HEK293 (cell line): ENCODE measurements around the gene KIRREL3.

Experiments used
- CTCF ChIP-seq: fragments of 450-650 bp; formaldehyde crosslinking; IDR thresholded peaks from 2 replicates; pipeline ENCODE4 v1.5.1; 2016; ENCODE audit warnings: missing biosample characterization, missing genetic modification characterization
- ZNF677 ChIP-seq: fragments of 450-650 bp; IDR thresholded peaks from 2 replicates; pipeline ENCODE4 v1.5.0; 2018; ENCODE audit warnings: missing biosample characterization, mild to moderate bottlenecking, missing genetic modification characterization, moderate library complexity
- ZNF704 ChIP-seq: fragments of 450-650 bp; formaldehyde crosslinking; IDR thresholded peaks from 2 replicates; pipeline ENCODE4 v1.5.1; 2016; ENCODE audit warnings: missing biosample characterization, missing genetic modification characterization
- ZNF707 ChIP-seq: fragments of 450-650 bp; formaldehyde crosslinking; IDR thresholded peaks from 2 replicates; pipeline ENCODE4 v1.5.1; 2016; ENCODE audit warnings: missing biosample characterization, missing genetic modification characterization
- TF ChIP-seq, protein P1 (sequence below): fragments of 450-650 bp; formaldehyde crosslinking; IDR thresholded peaks from 2 replicates; pipeline ENCODE4 v1.5.1; 2017; ENCODE audit warnings: missing biosample characterization, missing genetic modification characterization
- TF ChIP-seq, protein P2 (sequence below): fragments of 450-650 bp; formaldehyde crosslinking; IDR thresholded peaks from 2 replicates; pipeline ENCODE4 v1.5.1; 2016; ENCODE audit warnings: missing biosample characterization, missing genetic modification characterization

GRCh38 chr11:126460417-126461095 lies 540.0 kb downstream of the KIRREL3 start:
- TF ChIP-seq, protein P1, sequence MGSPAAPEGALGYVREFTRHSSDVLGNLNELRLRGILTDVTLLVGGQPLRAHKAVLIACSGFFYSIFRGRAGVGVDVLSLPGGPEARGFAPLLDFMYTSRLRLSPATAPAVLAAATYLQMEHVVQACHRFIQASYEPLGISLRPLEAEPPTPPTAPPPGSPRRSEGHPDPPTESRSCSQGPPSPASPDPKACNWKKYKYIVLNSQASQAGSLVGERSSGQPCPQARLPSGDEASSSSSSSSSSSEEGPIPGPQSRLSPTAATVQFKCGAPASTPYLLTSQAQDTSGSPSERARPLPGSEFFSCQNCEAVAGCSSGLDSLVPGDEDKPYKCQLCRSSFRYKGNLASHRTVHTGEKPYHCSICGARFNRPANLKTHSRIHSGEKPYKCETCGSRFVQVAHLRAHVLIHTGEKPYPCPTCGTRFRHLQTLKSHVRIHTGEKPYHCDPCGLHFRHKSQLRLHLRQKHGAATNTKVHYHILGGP (tag by site-specific recombination) = no peak
- no peak for TF ChIP-seq CTCF
- no peak for TF ChIP-seq ZNF677 (tag by site-specific recombination)
- no peak for TF ChIP-seq ZNF707 (tag by site-specific recombination)
- TF ChIP-seq, protein P2, sequence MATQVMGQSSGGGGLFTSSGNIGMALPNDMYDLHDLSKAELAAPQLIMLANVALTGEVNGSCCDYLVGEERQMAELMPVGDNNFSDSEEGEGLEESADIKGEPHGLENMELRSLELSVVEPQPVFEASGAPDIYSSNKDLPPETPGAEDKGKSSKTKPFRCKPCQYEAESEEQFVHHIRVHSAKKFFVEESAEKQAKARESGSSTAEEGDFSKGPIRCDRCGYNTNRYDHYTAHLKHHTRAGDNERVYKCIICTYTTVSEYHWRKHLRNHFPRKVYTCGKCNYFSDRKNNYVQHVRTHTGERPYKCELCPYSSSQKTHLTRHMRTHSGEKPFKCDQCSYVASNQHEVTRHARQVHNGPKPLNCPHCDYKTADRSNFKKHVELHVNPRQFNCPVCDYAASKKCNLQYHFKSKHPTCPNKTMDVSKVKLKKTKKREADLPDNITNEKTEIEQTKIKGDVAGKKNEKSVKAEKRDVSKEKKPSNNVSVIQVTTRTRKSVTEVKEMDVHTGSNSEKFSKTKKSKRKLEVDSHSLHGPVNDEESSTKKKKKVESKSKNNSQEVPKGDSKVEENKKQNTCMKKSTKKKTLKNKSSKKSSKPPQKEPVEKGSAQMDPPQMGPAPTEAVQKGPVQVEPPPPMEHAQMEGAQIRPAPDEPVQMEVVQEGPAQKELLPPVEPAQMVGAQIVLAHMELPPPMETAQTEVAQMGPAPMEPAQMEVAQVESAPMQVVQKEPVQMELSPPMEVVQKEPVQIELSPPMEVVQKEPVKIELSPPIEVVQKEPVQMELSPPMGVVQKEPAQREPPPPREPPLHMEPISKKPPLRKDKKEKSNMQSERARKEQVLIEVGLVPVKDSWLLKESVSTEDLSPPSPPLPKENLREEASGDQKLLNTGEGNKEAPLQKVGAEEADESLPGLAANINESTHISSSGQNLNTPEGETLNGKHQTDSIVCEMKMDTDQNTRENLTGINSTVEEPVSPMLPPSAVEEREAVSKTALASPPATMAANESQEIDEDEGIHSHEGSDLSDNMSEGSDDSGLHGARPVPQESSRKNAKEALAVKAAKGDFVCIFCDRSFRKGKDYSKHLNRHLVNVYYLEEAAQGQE (tag by site-specific recombination) = no peak
- no peak for TF ChIP-seq ZNF704 (tag by site-specific recombination)
